NCI-H1092 (cell line): ENCODE measurements around the gene HLA-F.

Experiments
- DNase-seq: peaks from one replicate; lab custom pipeline; 2025; lab: John Stamatoyannopoulos, UW

The HLA-F gene

DNA sequence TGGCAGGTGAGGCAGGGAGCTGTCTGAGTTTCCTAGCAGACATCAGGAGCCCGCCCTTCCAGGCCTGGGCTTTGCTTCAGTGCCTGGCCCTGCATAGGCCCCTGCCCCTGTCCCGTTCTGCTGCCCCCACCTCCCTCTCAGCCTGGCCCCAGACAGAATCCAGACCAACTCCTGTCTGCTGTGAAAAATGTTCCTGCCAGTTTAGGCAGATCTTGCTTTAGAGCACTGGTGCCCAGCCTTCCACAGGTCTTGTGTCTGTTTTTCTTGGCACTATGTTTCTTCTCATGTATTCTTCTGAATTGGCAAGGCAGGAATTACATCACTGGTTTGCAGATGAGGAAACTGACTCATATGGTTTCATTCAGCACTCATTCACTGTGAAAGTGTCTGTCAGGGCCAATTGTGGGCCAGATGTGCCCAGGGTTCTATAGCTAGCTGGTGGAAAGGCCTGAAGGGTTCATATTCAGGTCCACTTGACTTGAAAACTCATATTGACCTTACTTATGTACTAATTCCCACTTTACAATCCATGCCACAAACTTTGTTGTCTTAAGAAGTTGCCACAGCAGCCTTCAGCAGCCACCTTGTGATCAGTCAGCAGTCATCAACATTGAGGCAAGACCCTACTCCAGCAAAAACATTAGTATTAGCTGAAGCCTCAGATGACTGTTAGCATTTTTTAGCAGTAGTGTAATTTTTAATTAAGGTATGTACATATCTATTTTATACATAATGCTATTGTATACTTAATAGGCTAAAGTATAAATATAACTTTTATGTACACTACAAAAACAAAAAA lies 40.5 kb downstream of the HLA-F start:
- no peak for DNase-seq

DNA sequence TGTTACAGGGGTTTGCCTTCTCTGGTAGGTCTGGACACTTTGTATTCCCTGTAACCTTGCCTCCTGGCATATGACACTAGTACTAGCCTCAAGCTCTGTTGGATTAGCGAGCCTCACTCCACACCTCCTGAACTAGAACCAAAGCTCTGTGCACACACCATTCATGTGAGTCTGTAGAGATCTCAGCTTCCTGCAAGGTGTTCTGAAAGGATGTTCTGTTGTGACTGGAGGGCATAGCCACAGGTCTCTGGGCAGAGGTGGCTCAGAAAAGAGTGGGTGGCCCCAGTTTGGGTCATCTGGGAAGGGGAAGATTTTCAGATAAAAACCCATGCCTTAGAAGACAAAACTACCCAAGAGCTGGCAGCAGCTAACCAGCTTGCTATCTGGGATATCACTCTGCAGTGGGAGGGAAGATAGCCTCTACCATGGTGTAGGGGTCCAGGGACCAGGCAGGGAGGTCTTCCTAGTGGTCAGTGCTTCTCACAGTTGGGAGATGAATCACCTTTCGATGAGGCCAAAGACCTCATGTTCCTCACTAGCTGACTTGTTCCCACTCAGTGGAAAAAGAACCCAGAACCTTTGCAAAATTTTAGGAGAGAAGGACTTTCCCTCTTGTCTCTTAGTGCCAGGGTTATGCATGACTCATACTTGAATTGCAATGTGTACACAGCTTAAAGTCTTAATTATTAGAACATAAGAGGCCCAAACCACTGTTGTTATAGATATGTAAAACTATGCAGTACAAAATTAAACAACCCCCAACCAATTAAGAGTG lies 41.4 kb downstream of the HLA-F start:
- DNase-seq: no peak

- DNase-seq: no peak
Observed at GRCh38 chr6:29769336-29769735, 46.1 kb downstream of the HLA-F start.

DNA sequence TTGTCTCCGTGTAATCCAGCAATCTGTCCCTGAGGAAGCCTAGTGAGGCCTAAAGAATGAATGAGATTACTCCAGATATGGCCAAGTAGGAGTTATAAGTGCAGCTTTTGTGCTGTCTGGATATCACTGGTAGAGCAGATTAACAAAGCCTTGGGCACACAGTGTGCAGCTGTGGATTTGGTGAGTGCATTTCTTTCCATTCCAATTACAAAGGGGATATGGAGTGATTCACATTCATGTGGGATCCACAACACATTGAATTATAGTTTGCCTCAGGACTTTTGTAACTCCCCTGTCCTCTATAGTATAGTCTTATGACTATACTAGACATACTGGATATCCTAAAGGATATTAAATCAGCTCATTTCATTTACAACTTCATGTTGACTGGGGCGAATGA lies 47.1 kb downstream of the HLA-F start:
- DNase-seq: no peak

GRCh38 chr6:29776684-29777083 lies 53.5 kb downstream of the HLA-F start:
- DNase-seq: no peak
